ENCODE data around the gene CNKSR2. TPM values are rescaled to one million over a fixed set of nuclear protein-coding genes. Genes with fewer than 3 reads are reported as not detected.

The CNKSR2 gene
- total RNA-seq, 1 donor from 2014 or later: 4.6 TPM

- no peaks in the 10 kb centered on the region for H3K9me3 ChIP-seq
- intact Hi-C loops (cut with DNase I): no loop called here
- DNase-seq: no peak
- H3K27me3 ChIP-seq (ENCODE audit: low read depth): peaks cover 11% of the 10 kb centered on the region
- H3K4me3 ChIP-seq: peak overlapping the region; percentile 59
- TF ChIP-seq CTCF (IDR thresholded peaks at IDR 0.05): no peak
- ATAC-seq: peak; percentile 27 to 51
- no peaks in the 10 kb centered on the region for H3K36me3 ChIP-seq
- H3K27ac ChIP-seq: peak overlapping the region; percentile 18
- no peaks in the 10 kb centered on the region for H3K4me1 ChIP-seq
Measured at GRCh38 chrX:21373637-21374162, 518 bp upstream of the CNKSR2 start.

- Histone ChIP-seq H3K36me3 (no peaks in the 10 kb centered on the region), H3K9me3 (no peaks in the 10 kb centered on the region), H3K27me3 (ENCODE audit: low read depth) (peaks cover 11% of the 10 kb centered on the region), H3K27ac (no peak overlapping the region), H3K4me1 (no peaks in the 10 kb centered on the region), H3K4me3 (peak overlapping the region; percentile 59)
- peak; percentile 32 for DNase-seq
- no peak for TF ChIP-seq CTCF (IDR thresholded peaks at IDR 0.05)
- ATAC-seq: peak; percentile 13 to 27
- intact Hi-C loops (cut with DNase I): no loop called here
Measured at GRCh38 chrX:21374994-21375707, 933 bp downstream of the CNKSR2 start.

- H3K27ac ChIP-seq: no peak overlapping the region
- H3K9me3 ChIP-seq: no peaks in the 10 kb centered on the region
- H3K4me3 ChIP-seq: peak overlapping the region; percentile 59
- peaks cover 11% of the 10 kb centered on the region for H3K27me3 ChIP-seq (ENCODE audit: low read depth)
- no peaks in the 10 kb centered on the region for H3K4me1 ChIP-seq
- no peaks in the 10 kb centered on the region for H3K36me3 ChIP-seq
- DNase-seq (no peak), ATAC-seq (no peak)
- no peak for TF ChIP-seq CTCF (IDR thresholded peaks at IDR 0.05)
- intact Hi-C loops (cut with DNase I): no loop called here
Measured at GRCh38 chrX:21375708-21376009, 1.4 kb downstream of the CNKSR2 start.

GRCh38 chrX:21376636-21377035 lies 2.4 kb downstream of the CNKSR2 start:
- no peak for ATAC-seq
- no peak for TF ChIP-seq CTCF (IDR thresholded peaks at IDR 0.05)
- H3K9me3 ChIP-seq: no peaks in the 10 kb centered on the region
- no peaks in the 10 kb centered on the region for H3K36me3 ChIP-seq
- no peak overlapping the region for H3K27ac ChIP-seq
- no peaks in the 10 kb centered on the region for H3K4me1 ChIP-seq
- peaks cover 11% of the 10 kb centered on the region for H3K27me3 ChIP-seq (ENCODE audit: low read depth)
- intact Hi-C loops (cut with DNase I): no loop called here
- no peak overlapping the region for H3K4me3 ChIP-seq
- no peak for DNase-seq

- no peak overlapping the region for H3K4me3 ChIP-seq
- DNase-seq (no peak), ATAC-seq (no peak)
- TF ChIP-seq CTCF (IDR thresholded peaks at IDR 0.05): no peak
- H3K27ac ChIP-seq: no peak overlapping the region
- H3K4me1 ChIP-seq: no peaks in the 10 kb centered on the region
- intact Hi-C loops (cut with DNase I): no loop called here
- H3K27me3 ChIP-seq (ENCODE audit: low read depth): peaks cover 5% of the 10 kb centered on the region
- no peaks in the 10 kb centered on the region for H3K9me3 ChIP-seq
- H3K36me3 ChIP-seq: no peaks in the 10 kb centered on the region
Measured at GRCh38 chrX:21379991-21380390, 5.8 kb downstream of the CNKSR2 start.
